HCT116 (cell line): ENCODE results near the gene TIMP3.

Source experiments
- EGR1 ChIP-seq: IDR thresholded peaks from 2 replicates; pipeline ENCODE4 v1.6.1; 2012; ENCODE audit warnings: low read depth
- ELF1 ChIP-seq: IDR thresholded peaks from 2 replicates; pipeline ENCODE4 v1.6.1; 2012; ENCODE audit warnings: low read depth, borderline replicate concordance
- EZH2 ChIP-seq: fragments of 200-600 bp; sonication (generic); IDR thresholded peaks from 2 replicates; pipeline ENCODE4 v1.6.1; 2017; ENCODE audit warnings: antibody characterized with exemption, mixed run types
- EZH2phosphoT487 ChIP-seq: fragments of 200-600 bp; IDR thresholded peaks from 2 replicates; pipeline ENCODE4 v1.6.1; 2018; ENCODE audit warnings: antibody characterized with exemption, borderline replicate concordance
- POLR2A ChIP-seq: IDR thresholded peaks from 2 replicates; pipeline ENCODE4 v1.7.0; 2011; ENCODE audit warnings: borderline replicate concordance; ENCODE audit not compliant: insufficient read depth, insufficient read length; ENCODE audit errors: extremely low read depth
- POLR2AphosphoS5 ChIP-seq: IDR thresholded peaks from 2 replicates; pipeline ENCODE4 v1.6.1; 2011; ENCODE audit warnings: mild to moderate bottlenecking, low read depth, low read length, moderate library complexity
- YY1 ChIP-seq: IDR thresholded peaks from 2 replicates; pipeline ENCODE4 v1.6.1; 2011; ENCODE audit warnings: low read length, low read depth, moderate library complexity, mild to moderate bottlenecking; ENCODE audit not compliant: insufficient replicate concordance; ENCODE audit errors: extremely low read depth
- ZFX ChIP-seq: fragments of 450-650 bp; IDR thresholded peaks from 2 replicates; pipeline ENCODE4 v1.6.1; 2017
- ZNF274 ChIP-seq: fragments of 200-500 bp; sonication (Bioruptor generic); IDR thresholded peaks from 2 replicates; pipeline ENCODE4 v1.6.1; 2014; ENCODE audit warnings: mild to moderate bottlenecking, low read depth, low read length, inconsistent platforms
- TF ChIP-seq, protein P1 (sequence below), 3 experiments: fragments of 200-600 bp in 1 of 3; sonication (generic) in 1 of 3; IDR thresholded peaks in 2 of 3; conservative IDR thresholded peaks in 1 of 3; 2 replicates each; pipeline ENCODE4 v1.5.1; 2012 to 2017; ENCODE audit warnings: low read depth in 2 of 3, low read length in 2 of 3, antibody characterized with exemption in 1 of 3, borderline replicate concordance in 1 of 3, control low read depth in 1 of 3, mild to moderate bottlenecking in 1 of 3, mixed read lengths in 1 of 3, mixed run types in 1 of 3, moderate library complexity in 1 of 3; ENCODE audit not compliant: insufficient read depth in 1 of 3
- TF ChIP-seq, protein P2 (sequence below): IDR thresholded peaks from 2 replicates; pipeline ENCODE4 v1.6.1; 2012
- TF ChIP-seq, protein P3 (sequence below): IDR thresholded peaks from 2 replicates; pipeline ENCODE4 v1.6.1; 2012

DNA sequence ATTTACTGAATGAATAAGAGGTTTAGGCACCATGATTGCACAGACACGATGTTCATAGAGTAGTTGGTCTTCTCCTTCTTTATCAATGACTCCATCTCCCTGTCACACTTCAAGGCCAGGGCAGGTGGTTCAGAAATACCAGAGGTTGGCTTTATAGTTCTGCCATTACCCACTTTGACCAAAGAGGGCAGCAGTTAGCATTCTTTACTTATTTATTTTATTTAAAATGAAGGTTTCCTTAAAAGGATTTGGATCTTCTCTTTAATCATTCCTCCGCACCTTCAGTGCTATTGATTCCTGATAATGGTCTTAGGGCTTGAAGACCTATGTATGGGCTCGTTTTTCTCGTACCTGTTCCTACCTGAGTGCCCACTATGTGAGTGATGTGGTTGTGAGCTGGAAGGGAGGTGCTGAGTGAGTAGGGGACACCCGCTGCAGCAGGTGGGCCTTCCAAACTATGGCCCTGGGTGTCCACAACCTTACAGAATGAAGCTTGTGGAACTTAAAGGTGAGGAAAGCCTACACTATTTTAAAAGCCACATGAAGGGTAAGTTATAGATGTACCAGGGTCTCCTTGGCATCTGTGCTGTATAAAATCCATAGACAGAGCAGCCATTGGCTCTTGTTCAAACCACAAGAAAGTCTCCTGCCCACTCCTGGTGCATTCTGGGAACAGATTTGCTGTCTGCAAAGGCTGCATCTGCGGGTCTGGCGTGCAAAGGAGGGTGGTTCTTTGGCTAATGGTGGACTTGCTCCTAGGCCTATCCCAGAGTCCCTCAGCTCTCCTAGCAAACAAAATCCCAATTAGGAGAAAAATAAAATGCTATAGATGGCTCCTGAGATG, 35.0 kb downstream of the TIMP3 start:
- TF ChIP-seq, protein P1, sequence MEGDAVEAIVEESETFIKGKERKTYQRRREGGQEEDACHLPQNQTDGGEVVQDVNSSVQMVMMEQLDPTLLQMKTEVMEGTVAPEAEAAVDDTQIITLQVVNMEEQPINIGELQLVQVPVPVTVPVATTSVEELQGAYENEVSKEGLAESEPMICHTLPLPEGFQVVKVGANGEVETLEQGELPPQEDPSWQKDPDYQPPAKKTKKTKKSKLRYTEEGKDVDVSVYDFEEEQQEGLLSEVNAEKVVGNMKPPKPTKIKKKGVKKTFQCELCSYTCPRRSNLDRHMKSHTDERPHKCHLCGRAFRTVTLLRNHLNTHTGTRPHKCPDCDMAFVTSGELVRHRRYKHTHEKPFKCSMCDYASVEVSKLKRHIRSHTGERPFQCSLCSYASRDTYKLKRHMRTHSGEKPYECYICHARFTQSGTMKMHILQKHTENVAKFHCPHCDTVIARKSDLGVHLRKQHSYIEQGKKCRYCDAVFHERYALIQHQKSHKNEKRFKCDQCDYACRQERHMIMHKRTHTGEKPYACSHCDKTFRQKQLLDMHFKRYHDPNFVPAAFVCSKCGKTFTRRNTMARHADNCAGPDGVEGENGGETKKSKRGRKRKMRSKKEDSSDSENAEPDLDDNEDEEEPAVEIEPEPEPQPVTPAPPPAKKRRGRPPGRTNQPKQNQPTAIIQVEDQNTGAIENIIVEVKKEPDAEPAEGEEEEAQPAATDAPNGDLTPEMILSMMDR (IDR thresholded peaks at IDR 0.05 in 2 of 3, conservative IDR thresholded peaks at IDR 0.05 in 1 of 3; ENCODE audit: borderline replicate concordance in 1 of 3, insufficient read depth in 1 of 3, low read depth in 2 of 3, low read length in 2 of 3), result peak in 2 of 3 experiments; percentile 50 to 57; a peak in 4 of 6 replicates
- TF ChIP-seq, protein P2, sequence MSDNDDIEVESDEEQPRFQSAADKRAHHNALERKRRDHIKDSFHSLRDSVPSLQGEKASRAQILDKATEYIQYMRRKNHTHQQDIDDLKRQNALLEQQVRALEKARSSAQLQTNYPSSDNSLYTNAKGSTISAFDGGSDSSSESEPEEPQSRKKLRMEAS, result no peak
- TF ChIP-seq POLR2AphosphoS5, result no peak
- no peak for TF ChIP-seq POLR2A
- TF ChIP-seq YY1, result no peak
- TF ChIP-seq EZH2phosphoT487, result no peak
- TF ChIP-seq ELF1, result no peak
- TF ChIP-seq EGR1, result no peak
- no peak for TF ChIP-seq ZNF274
- TF ChIP-seq ZFX, result no peak
- TF ChIP-seq EZH2, result no peak
- TF ChIP-seq, protein P3, sequence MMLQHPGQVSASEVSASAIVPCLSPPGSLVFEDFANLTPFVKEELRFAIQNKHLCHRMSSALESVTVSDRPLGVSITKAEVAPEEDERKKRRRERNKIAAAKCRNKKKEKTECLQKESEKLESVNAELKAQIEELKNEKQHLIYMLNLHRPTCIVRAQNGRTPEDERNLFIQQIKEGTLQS, result no peak
